ENCODE results near the gene NMT2. TPM values are rescaled to one million over a fixed set of nuclear protein-coding genes. Genes with fewer than 3 reads are reported as not detected.

The NMT2 gene
- total RNA-seq, 1 experiment from 2014 or later: 26.1 TPM

DNA sequence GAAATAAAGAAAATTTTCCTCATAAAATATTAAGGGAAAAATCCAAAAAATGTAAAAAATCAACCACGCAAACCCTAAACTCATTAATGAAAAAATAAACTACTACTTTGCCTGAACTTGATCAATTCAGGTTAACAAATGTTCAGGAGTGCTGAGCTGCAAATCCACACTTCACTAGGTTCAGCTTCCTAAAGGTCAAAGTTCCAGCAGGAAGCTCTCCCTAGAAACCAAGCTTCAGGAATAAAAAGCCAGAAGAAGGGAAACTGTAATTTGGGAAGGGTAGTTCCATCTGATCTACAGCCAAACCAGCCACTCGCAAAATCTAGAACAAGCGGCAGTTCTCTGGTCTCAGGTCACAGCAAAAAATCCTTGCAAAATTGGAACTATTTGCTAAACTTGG lies 7.8 kb upstream of the NMT2 start:
- RAD21 ChIA-PET (ENCODE audit: low non-redundant PET in 1 of 2, low total read pairs in 2 of 2, uncharacterized antibody in 2 of 2, unreplicated experiment in 2 of 2): no interaction called here
- no peak overlapping the region for H3K9ac ChIP-seq (ENCODE audit: low read length)
- no peaks in the 10 kb centered on the region for H3K36me3 ChIP-seq (ENCODE audit: control insufficient read depth in 1 of 2, insufficient read depth in 2 of 2, low read length in 2 of 2)
- H3K27me3 ChIP-seq (ENCODE audit: insufficient read depth, low read length): no peaks in the 10 kb centered on the region
- POLR2A ChIA-PET: no interaction called here
- intact Hi-C loops (cut with micrococcal nuclease): no loop called here
- H3K9me2 ChIP-seq (ENCODE audit: insufficient read depth): no peaks in the 10 kb centered on the region
- H3K4me2 ChIP-seq (ENCODE audit: low read length): no peak overlapping the region
- H4K20me1 ChIP-seq (ENCODE audit: insufficient read depth): no peaks in the 10 kb centered on the region
- no peak overlapping the region for H3K4me3 ChIP-seq (replicated peaks in 1 of 2; ENCODE audit: low read depth in 1 of 2, low read length in 2 of 2)
- ATAC-seq: no peak
- no peaks in the 10 kb centered on the region for H3K9me3 ChIP-seq (ENCODE audit: control insufficient read depth in 1 of 2, insufficient read depth in 1 of 2, low read depth in 1 of 2, low read length in 2 of 2)
- no peak for DNase-seq (ENCODE audit: low read depth, low spot score)
- peak overlapping the region; percentile 32 for H2AFZ ChIP-seq (ENCODE audit: low read depth, low read length, poor library complexity, severe bottlenecking)
- CTCF ChIA-PET: interaction anchor here (1.0 to 1.9 kb wide), 2 partner anchors 8 to 205 kb away, joined by 3 to 7 read pairs; partner anchors contain the start of gene NMT2
- no peaks in the 10 kb centered on the region for H3K4me1 ChIP-seq (ENCODE audit: control insufficient read depth in 1 of 2, insufficient read depth in 2 of 2, low read length in 2 of 2)
- no TSS peak for BruUV-seq (replicated peaks)
- no peak overlapping the region for H3K27ac ChIP-seq (ENCODE audit: low read depth, low read length)
- H3K79me2 ChIP-seq (ENCODE audit: insufficient read depth, low read length): no peaks in the 10 kb centered on the region
- TF ChIP-seq SRF (IDR thresholded peaks at IDR 0.05; ENCODE audit: low read depth) (no peak), FOSL1 (IDR thresholded peaks at IDR 0.05; ENCODE audit: low read depth) (no peak), RAD21 (IDR thresholded peaks at IDR 0.05; ENCODE audit: low read depth) (no peak), POLR2A (IDR thresholded peaks at IDR 0.05; ENCODE audit: borderline replicate concordance, extremely low read depth, insufficient read depth, insufficient read length) (no peak), JUND (IDR thresholded peaks at IDR 0.05) (no peak), CBX3 (IDR thresholded peaks at IDR 0.05; ENCODE audit: low read depth) (no peak), TCF7L2 (IDR thresholded peaks at IDR 0.05; ENCODE audit: borderline replicate concordance, extremely low read depth, insufficient read depth, insufficient read length) (no peak), EGR1 (IDR thresholded peaks at IDR 0.05; ENCODE audit: low read depth) (no peak)

DNA sequence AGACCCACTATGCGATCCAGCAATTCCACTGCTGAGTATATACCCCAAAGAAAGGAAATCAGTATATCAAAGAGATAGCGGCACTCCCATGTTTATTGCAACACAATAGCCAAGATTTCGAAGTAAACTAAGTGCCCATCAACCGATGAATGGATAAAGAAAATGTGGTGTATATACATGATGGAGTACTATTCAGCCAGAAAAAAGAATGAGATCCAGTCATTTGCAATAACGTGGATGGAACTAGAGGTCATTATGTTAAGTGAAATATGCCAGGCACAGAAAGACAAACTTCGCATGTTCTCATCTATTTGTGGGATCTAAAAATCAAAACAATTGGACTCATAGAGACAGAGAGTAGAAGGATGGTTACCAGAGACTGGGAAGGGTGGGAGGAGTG lies 7.1 kb upstream of the NMT2 start:
- Histone ChIP-seq H3K36me3 (ENCODE audit: control insufficient read depth in 1 of 2, insufficient read depth in 2 of 2, low read length in 2 of 2) (no peaks in the 10 kb centered on the region), H3K9me3 (ENCODE audit: control insufficient read depth in 1 of 2, insufficient read depth in 1 of 2, low read depth in 1 of 2, low read length in 2 of 2) (no peaks in the 10 kb centered on the region), H3K27me3 (ENCODE audit: insufficient read depth, low read length) (no peaks in the 10 kb centered on the region), H3K9me2 (ENCODE audit: insufficient read depth) (no peaks in the 10 kb centered on the region), H3K27ac (ENCODE audit: low read depth, low read length) (no peak overlapping the region), H3K4me1 (ENCODE audit: control insufficient read depth in 1 of 2, insufficient read depth in 2 of 2, low read length in 2 of 2) (no peaks in the 10 kb centered on the region), H3K9ac (ENCODE audit: low read length) (no peak overlapping the region), H3K79me2 (ENCODE audit: insufficient read depth, low read length) (no peaks in the 10 kb centered on the region), H3K4me2 (ENCODE audit: low read length) (no peak overlapping the region), H3K4me3 (replicated peaks in 1 of 2; ENCODE audit: low read depth in 1 of 2, low read length in 2 of 2) (no peak overlapping the region), H2AFZ (ENCODE audit: low read depth, low read length, poor library complexity, severe bottlenecking) (no peak overlapping the region), H4K20me1 (ENCODE audit: insufficient read depth) (no peaks in the 10 kb centered on the region)
- RAD21 ChIA-PET (ENCODE audit: low non-redundant PET in 1 of 2, low total read pairs in 2 of 2, uncharacterized antibody in 2 of 2, unreplicated experiment in 2 of 2): no interaction called here
- ATAC-seq: no peak
- CTCF ChIA-PET: interaction anchor here (1.0 kb wide), 1 partner anchor 204 kb away, joined by 3 read pairs; no protein-coding TSS in a partner anchor
- intact Hi-C loops (cut with micrococcal nuclease): no loop called here
- POLR2A ChIA-PET: no interaction called here
- no peak for DNase-seq (ENCODE audit: low read depth, low spot score)
- no TSS peak for BruUV-seq (replicated peaks)
- no peak for TF ChIP-seq SRF (IDR thresholded peaks at IDR 0.05; ENCODE audit: low read depth)
- no peak for TF ChIP-seq POLR2AphosphoS5 (IDR thresholded peaks at IDR 0.05; ENCODE audit: low read depth, low read length)
